Tibial artery (tissue), 4 donors: ENCODE results near the gene RBM19.

Experiments used
- DNase-seq, 2 donors: peaks; one replicate each; pipeline ENCODE4 v3.0.0-alpha.2; 2019
- H3K27ac ChIP-seq, 2 donors: fragments of 200-600 bp; sonication (generic) in 1 of 2; 1 replicate in 1 of 2; 2 replicates in 1 of 2; pipeline ENCODE4 v1.5.1; 2018 to 2019; ENCODE audit warnings: mild to moderate bottlenecking in 1 of 2
- H3K27me3 ChIP-seq, 2 donors: fragments of 200-600 bp; sonication (generic) in 1 of 2; one replicate each; pipeline versions ENCODE4 v1.5.1 to v1.6.0; 2016 to 2019
- H3K36me3 ChIP-seq, 3 donors: fragments of 200-600 bp; sonication (generic) in 2 of 3; one replicate each; pipeline ENCODE4 v1.5.1; 2016 to 2019; ENCODE audit warnings: mild to moderate bottlenecking in 2 of 3
- H3K4me1 ChIP-seq, 4 donors: fragments of 200-600 bp; sonication (generic) in 2 of 4; 1 replicate in 3 of 4; 2 replicates in 1 of 4; pipeline ENCODE4 v1.5.1; 2016 to 2019
- H3K4me3 ChIP-seq, 2 donors: fragments of 200-600 bp; sonication (generic) in 1 of 2; 1 replicate in 1 of 2; 2 replicates in 1 of 2; pipeline ENCODE4 v1.5.1; 2018 to 2019; ENCODE audit warnings: mild to moderate bottlenecking in 2 of 2
- H3K9me3 ChIP-seq, 3 donors: fragments of 200-600 bp; sonication (generic) in 1 of 3; one replicate each; pipeline ENCODE4 v1.5.1; 2016 to 2019
- CTCF ChIP-seq, 2 experiments: fragments of 200-600 bp in 1 of 2; fragments of 450-650 bp in 1 of 2; IDR thresholded peaks; one replicate each; pipeline ENCODE4 v1.5.1; 2017 to 2019; ENCODE audit warnings: antibody characterized with exemption in 2 of 2, mild to moderate bottlenecking in 1 of 2, moderate library complexity in 1 of 2
- intact Hi-C: fragments of 100-400 bp; cut with DNase I; formaldehyde crosslinking; loops from one replicate; pipeline ENCODE4 v1.15.0; 2023; ENCODE audit warnings: low total_unique reads

Gene RBM19

GRCh38 chr12:113793250-113793649 is 172.9 kb downstream of the RBM19 start:
- Histone ChIP-seq H3K4me3 (no peak overlapping the region), H3K36me3 (no peaks in the 10 kb centered on the region), H3K27me3 (no peaks in the 10 kb centered on the region), H3K9me3 (peaks cover 0 to 9% (median 0%) of the 10 kb centered on the region in 3 donors), H3K27ac (no peak overlapping the region), H3K4me1 (no peaks in the 10 kb centered on the region)
- intact Hi-C loops = no loop called here
- no peak for TF ChIP-seq CTCF (IDR thresholded peaks at IDR 0.05)
- no peak for DNase-seq

- Histone ChIP-seq H3K27me3 (no peaks in the 10 kb centered on the region), H3K4me3 (no peak overlapping the region), H3K36me3 (no peaks in the 10 kb centered on the region), H3K4me1 (no peaks in the 10 kb centered on the region), H3K27ac (no peak overlapping the region), H3K9me3 (peaks cover 0 to 9% (median 0%) of the 10 kb centered on the region in 3 donors)
- TF ChIP-seq CTCF (IDR thresholded peaks at IDR 0.05) = no peak
- DNase-seq = no peak
- intact Hi-C loops = no loop called here
These were observed 173.7 kb downstream of the RBM19 start for GRCh38 chr12:113792450-113792849.

- Histone ChIP-seq H3K36me3 (no peaks in the 10 kb centered on the region), H3K9me3 (peaks cover 0 to 18% (median 6%) of the 10 kb centered on the region in 3 donors), H3K4me1 (no peaks in the 10 kb centered on the region), H3K27me3 (peaks cover 0 to 4% of the 10 kb centered on the region in 2 donors), H3K4me3 (no peak overlapping the region), H3K27ac (no peak overlapping the region)
- no peak for TF ChIP-seq CTCF (IDR thresholded peaks at IDR 0.05)
- no peak for DNase-seq
- intact Hi-C loops = no loop called here
These were observed 177.9 kb downstream of the RBM19 start for GRCh38 chr12:113788020-113788856.

GRCh38 chr12:113786107-113786506 is 180.0 kb downstream of the RBM19 start:
- Histone ChIP-seq H3K4me1 (no peaks in the 10 kb centered on the region), H3K27ac (no peak overlapping the region), H3K27me3 (peaks cover 0 to 9% of the 10 kb centered on the region in 2 donors), H3K36me3 (no peaks in the 10 kb centered on the region), H3K9me3 (peaks cover 0 to 18% (median 6%) of the 10 kb centered on the region in 3 donors), H3K4me3 (no peak overlapping the region)
- no peak for TF ChIP-seq CTCF (IDR thresholded peaks at IDR 0.05)
- no peak for DNase-seq
- intact Hi-C loops = no loop called here

- no peaks in the 10 kb centered on the region for H3K4me1 ChIP-seq
- no peak overlapping the region for H3K27ac ChIP-seq
- H3K9me3 ChIP-seq = peaks cover 0 to 12% (median 6%) of the 10 kb centered on the region in 3 donors
- peaks cover 0 to 20% of the 10 kb centered on the region in 2 donors for H3K27me3 ChIP-seq
- H3K4me3 ChIP-seq = no peak overlapping the region
- no peaks in the 10 kb centered on the region for H3K36me3 ChIP-seq
- intact Hi-C loops = no loop called here
- no peak for TF ChIP-seq CTCF (IDR thresholded peaks at IDR 0.05)
- no peak for DNase-seq
These were observed 182.3 kb downstream of the RBM19 start for GRCh38 chr12:113783811-113784210.
